ENCODE measurements around the gene C7orf25. TPM values are rescaled to one million over a fixed set of nuclear protein-coding genes. Genes with fewer than 3 reads are reported as not detected.

The C7orf25 gene
- total RNA-seq: 9.2 TPM

DNA sequence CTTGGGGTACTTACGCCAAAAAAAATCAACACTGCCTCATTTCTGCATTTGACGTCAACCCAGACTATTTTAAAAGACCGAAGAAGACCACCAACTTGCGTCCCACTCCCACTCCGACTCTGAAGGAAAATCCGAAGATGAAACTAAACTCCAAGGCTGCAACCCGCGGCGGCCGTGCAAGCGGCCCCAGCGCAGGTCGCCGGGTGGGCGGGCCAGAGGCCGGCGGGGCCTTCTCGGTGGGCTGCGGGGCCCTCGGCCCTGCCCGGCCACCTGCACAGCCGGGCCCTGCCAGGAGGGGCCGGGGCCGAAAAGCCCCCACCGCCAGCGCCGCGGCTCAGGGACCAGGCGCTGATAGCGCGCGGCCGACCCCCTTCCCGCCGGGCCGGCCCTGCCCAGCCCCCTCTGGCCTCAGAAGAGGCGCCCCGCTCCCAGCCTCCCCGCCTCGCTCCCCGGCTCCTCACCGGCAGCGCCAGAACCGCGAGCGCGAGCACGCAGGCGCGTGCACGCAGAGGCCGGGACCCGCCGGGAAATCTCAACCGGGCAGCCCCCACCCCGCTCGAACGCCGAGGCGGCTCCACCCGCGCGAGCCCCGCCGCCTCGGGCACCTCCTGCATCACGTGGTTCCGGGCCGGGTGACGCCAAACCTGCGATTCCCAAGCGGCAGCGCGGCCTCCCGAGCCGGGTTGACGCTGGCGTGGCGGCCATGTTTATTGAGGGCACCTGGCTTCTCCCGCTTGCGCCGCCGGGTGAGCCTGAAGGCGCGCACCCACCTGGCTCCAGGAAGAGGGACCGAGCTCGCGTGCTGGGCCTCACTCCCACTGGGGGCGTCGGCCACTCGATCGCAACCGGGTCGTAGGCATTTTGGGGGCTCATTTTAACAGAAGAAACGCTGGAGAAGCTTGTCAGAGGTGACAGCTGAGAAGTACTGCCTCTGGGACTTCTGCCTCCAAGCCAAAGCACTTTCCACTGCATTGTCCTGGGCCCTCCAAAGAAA is at the start of gene C7orf25:
Gene C7orf25 (minus strand): TSS at position 617 of the 994 bp plus-strand sequence. CDS start 1,170 bp downstream, outside the sequence.
- DNase-seq: peak; percentile 97

DNA sequence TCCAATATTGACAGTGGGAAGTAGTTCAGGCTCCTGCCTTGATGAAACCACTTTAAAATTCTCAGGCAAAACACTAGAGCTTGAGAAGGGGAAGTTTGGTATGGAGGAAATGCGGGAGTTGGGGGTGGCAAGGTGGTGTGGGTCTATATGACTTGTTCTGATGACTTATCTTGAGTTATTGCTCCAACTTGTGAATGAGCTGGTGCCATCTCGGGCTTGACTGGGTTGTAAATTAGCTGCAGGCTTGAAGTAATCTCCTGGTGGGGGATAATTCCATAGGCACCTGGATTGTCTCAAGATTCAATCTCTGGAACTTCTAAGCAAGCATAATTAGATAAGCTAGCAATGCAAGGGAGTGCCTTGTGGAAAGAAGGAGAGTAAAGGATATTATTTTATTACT is 49.3 kb upstream of the C7orf25 start:
- no peak for DNase-seq

DNA sequence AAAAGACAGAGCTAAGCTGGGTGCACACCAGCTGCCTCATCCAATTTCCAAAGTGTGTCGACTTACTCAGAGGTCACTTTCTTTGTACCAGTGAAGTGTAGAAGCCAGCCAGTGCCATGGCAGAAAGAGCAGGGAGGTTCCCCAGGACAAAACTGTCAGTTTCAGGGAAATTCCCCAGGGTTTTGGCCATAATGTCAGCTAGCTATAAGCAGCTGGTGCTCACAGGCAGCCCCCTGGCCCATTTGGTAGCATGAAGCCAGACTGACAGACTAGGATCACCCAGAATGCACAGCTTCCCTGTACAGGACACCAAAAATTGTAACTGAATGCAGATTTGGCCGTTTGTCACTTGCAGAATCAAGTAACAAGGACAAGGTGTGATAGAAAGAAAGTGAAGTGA is 48.9 kb upstream of the C7orf25 start:
- no peak for DNase-seq

DNA sequence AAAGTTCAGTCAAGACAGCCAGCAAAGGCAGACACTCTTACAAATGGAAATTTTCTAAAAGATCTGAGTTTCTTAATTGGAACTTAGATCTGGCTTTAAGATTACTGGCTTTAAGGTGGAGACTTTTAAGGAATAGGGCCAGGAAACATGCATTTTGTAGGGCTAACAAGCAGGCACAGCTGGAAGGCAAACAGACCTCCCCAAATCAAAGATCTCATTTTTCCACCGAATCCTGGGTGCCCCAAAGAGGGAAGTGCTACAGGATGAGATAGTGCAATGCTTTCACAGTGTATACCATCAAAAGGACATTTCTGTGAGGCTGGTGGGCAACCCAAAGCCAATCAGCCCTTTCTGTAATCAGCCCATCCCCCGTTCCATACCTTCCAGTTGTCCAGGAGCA is 47.7 kb upstream of the C7orf25 start:
- DNase-seq: no peak

DNA sequence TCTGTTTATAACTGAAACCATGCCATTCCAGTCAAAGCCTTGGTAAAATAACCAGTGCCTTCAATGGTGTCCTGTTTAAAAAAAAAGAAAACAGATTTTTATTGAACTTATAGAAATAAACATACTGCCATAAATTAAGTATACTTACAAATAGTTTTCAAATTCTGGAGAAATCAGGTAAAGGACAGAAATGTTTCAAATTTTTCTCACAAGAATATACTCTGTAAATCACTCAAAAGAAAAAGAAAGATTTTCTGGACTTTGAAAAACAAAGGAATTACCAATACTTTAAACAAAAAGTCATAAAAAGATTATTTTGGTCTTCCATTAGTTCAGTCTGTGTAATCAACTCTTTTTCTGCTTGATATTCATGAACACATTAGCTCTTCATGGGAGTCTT is 44.2 kb upstream of the C7orf25 start:
- no peak for DNase-seq

DNA sequence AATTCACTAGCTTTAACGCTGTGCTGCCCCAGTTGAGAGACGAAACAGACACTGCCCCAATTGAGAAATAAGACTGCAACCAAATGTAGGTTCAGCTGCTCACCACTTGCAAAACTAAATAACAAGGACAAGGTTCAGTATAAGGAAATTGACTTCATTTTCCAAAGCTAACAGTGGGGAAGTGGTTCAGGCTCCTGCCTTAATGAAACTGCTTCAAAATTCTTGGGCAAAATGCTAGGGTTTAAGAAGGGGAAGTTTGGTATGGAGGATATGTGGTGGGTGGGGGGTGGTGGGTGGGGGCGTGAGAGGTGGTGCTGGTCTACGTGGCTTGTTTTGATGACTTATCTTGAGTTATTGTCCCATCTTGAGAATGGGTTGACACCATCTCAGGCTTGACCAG is 42.1 kb upstream of the C7orf25 start:
- DNase-seq: no peak

DNA sequence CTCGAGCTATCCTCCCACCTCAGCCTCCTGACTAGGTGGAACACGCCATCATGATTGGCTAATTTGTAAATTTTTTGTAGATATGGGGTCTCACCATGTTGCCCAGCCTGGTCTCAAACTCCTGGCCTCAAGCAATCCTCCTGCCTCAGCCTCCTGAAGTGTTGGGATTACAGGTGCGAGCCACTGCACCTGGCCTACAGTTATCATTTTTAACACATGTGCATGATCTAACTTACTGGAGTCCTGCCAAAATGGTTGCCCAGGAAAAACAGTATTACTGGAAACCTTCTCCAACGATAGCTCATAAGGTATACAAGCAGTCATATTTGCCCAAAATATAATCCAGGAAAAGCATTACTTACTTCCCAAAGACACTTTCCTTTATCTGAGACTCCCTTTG is 40.5 kb upstream of the C7orf25 start:
- DNase-seq: no peak

DNA sequence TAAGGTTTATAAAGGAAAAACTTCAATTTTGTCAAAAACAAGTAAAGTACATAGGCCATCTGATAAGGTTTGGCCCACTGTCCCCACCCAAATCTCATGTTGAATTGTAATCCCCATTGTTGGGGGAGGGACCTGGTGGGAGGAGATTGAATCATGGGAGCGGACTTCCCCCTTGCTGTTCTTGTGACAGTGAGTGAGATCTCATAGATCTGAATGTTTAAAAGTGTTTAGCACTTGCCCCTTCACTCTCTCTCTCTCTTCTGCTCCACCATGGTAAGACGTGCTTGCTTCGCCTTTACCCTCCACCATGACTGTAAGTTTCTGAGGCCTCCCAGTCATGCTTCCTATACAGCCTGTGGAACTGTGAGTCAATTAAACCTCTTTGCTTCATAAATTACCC is 38.5 kb upstream of the C7orf25 start:
- DNase-seq: no peak

DNA sequence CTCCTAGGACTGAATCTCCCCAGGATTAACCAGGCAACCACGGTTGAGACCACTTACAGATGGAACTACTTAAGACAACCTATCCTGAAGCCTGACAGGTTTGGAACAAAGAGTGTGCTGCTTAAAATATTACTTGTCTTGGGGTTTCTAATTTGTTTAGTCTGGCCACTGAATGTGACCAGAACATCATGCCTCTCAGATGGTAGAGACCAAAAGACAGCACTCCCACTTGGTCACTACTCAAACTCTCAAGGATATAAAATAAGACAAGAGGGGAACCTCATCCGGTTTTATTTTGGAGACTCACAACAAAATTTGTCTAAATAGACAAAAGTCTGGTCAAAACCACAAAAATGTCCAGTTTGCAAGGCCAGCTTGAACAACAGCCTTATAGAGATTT is 35.7 kb upstream of the C7orf25 start:
- DNase-seq: no peak

DNA sequence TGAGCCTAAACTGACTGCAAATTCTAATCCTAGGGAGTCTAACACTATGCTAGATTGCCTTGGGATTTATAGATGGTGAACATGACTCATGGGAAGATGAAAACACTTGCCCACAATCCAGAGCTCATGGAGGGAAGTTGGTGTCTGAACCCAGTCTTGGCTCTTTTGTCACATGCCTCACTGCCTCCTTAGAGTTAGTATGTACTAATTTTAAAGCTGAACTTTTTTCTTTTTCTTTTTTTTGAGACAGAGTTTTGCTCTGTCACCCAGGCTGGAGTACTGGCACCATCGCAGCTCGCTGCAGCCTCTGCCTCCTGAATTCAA is 34.7 kb upstream of the C7orf25 start:
- no peak for DNase-seq

DNA sequence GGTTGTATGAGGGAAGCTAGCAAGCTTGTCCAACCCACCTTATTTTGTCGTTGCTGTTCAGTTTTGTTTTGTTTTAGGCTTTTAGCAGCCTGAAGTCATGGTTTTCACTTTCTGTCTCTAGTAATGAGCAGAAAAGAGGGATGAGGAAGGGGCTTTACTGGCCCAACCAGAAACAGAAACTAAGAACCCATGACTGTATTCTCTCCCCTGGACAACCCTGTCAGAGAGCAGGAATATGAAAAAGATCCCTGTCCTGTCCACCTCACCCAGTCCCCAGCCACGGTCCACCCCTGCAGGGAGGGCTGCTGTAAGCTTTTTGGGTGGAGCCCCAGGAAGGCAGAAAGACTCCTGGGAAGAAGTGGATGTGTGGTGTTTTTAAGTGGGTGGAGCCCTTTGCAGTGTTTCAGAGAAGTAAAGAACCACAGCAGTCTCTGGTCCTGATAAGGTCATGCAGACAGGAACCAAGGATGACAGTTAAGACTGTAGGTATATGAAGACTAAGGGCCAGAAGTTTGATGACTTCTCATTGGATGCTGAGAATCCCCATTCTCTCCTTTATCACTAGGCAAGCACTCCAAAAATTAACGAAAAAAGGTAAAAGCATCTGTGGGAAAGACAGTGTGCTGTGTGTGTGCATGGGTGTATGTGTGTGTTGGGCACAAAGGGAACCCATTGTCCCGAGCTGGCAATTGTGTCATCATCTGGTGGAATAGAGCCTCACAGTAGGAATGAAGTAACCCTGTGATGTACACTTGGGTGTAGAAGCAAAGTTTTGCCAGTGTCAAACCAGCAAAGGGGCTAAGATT is 34.2 kb upstream of the C7orf25 start:
- DNase-seq: no peak

DNA sequence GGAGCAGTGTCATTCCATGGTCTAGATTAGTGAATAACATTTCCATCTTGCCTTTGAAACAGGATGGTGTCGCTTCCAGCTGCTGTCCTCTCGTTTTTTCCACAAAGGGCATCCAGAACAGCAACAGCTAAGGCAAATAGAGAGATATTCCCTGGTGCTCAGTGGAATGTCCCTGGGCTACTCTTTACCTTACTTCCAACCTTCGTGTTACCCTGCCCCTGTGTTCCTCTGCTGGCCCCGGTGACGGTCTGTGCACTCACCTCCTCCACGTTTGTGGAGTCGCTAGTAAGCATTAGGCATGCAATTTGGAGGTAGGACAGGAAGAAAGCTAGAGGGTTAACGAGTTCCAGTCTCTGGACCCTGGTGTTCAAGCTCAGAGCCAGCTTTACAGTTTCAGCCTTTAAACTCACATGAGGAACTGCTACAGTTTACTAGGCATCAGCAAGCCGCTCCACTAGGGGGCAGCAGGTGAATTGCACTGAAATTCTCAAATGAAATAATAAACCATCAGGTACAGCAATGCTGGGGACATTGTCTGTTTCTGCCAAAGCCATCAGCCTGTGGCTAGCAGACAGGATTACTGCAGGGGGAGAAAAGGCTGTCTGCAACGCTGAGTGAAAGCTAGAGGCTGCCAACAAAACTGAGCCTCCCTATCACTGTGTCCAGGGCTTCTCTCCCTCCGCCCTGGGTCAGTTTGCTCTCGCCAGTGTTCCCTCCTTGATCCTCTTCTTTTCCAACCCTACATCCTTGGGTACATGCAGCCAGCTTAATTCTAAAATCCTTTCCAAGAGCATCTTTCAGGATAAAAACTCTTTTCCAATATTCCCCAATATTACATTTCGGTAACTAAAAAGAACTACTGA is 29.3 kb upstream of the C7orf25 start:
- peak; percentile 69 for DNase-seq

DNA sequence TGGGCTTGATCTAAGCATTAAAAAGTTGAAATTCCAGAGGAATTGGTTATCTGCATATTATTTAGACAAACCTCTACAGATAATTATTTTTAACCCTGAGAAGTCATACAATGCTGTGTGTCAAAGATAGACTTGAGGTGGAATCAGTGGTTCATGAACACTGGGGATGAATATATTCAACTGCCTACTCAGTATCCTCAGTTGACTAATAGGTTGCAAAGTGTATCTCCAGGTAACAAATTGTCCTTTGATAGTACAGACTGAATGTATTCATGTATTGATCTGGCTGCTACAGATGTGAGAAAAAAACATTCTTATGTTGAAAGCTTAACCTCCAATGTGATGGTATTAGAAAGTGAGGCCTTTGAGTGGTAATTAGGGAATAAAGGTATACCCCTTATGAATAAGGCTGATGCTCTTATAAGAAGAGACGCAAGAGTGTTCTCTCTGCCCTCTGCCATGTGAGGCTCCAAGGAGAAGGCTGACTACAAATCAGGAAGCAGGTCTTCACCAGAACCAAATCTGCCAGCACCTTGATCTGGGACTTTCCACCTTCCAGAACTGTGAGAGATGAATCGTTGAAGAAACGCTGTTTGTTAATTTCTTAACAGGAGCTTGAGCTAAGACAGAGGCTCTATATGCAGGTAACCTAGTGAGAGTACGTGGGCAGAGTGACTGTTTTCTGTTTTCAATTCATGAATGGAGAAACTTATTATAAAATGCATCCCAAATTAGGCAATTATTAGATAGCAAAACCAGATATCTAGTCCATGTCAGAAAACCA is 27.8 kb upstream of the C7orf25 start:
- DNase-seq: no peak

DNA sequence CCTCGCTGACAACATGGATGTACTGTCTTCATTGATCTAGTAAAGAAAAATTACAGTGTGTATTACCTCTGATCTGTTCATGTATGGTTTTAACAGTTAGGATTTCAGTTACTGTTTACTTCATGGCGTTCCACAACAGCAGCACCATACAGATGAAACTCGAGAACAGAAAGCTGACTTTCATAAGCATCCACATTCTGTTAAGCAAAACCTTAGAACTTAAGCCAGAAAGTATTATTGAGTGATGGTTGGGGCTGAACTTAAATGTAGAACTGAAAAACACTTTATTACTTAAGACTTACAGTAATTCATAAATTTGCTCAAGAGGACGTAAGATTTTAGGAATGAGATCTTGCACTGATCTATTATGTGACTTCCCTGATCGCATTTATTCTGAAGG is 24.0 kb upstream of the C7orf25 start:
- DNase-seq: no peak

DNA sequence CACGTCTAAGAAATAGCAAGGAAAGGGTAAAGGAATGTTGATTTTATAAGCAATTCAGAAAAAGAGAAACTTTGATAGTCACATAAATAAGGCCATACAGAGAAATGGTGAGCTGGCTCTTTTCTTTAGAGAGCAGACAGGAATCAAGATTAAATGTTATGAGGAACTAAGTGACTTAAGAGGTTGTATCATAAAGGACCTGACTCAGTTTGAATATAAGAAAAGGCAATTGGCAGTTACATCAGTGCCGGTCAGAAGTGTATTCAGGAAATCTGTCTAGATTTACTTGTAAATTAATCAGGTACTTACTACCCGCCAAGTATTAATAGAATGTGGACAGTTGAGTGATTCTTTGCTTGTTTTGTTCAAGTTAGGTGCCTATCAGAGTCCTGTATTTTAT is 22.4 kb upstream of the C7orf25 start:
- no peak for DNase-seq

DNA sequence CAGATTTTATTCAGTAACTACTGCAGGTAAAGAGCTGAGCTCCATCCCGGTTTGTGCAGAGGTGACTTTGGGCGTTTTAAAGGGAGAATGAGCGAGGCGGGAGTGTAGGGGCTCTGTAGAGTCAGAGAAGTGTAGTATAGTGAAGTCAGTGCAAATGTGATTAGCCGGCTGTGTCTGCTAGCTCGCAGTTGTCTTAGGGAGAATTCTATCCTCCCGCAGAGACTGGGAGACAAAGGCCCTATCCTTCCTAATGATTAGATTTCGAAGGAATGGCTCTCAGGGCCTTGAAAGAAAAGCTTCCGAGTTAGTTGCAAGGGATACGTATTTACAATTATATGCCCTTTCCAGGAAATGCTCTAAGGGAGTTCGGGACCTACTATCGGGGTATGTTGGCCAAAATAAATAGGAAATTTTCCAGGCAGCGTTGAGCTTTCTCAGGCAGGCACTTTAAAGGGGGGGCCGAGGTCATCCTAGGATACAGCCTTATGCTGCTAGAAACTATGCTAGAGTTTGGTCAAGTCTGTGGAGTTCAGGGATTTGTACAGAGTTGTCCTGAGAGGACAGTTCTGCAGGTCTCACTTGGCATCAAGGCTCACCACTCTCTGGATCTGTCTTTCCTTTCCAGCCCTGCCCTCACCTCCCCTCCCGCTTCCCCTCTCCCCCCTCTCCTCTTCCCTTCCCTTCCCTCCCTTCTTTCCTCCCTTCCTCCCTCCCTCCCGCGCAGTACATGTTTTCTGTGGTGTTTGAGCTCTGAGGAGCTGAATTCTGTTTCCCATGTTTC is 21.1 kb upstream of the C7orf25 start:
- no peak for DNase-seq

DNA sequence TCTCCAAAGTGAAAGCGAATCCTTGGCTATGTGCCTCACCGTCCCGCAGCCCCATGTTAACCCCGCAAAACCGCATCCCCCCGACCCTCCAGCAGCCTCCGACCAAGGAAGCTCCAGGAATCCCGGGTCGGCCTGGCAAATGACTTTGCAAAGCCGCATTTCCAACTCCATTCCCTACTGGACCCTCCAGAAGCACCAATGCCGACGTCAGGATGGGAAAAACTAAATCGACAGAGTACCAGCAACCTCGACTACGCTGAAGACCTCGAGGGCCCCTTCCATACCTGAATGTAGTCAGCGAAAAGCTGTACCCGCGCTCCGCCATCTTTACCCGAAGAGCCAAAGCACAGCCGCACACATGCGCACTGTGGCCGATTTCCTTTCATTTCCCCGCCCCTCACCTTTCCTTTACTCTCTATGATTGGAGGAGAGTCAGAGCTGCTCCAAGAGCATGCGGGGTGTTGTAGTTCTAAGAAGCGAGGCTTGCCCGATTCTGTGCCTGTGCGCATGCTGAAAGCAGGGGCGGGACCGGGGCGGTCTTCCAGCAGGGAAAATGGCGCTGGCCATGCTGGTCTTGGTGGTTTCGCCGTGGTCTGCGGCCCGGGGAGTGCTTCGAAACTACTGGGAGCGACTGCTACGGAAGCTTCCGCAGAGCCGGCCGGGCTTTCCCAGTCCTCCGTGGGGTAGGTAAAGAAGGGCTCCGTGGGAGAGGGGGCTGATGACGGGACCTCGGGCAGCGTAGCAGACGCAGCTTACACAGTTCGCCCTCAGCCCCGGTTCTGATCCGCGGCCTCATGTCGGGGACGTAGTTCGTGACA is 20.2 kb upstream of the C7orf25 start, which contains the start of the genes MRPL32 and PSMA2:
Gene MRPL32 (plus strand): TSS at position 543 of the 818 bp plus-strand sequence. CDS start 11 bp downstream, at position 554.
Gene PSMA2 (minus strand): TSS at position 341 of the 818 bp plus-strand sequence. CDS start 16 bp downstream, at position 325.
- DNase-seq: peak; percentile 96

DNA sequence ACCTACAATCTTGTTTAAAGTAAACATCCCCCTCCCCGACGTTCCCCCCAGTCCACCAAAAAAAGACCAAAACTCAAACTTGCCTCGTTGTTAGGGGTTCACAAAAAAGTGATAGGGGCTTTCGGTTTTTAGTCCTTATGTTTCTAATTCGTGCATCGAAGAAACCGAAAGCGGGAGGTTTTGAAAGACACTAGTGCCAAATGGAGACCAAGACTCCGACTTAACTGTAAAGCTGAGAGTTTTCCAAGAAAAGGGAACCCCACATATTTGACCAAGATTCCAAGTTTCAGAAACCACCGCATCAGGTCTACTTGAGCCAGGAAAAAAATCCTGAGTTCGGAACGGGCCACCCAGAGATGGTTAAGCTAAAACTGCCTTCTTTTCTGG is 19.6 kb upstream of the C7orf25 start:
- DNase-seq: no peak

DNA sequence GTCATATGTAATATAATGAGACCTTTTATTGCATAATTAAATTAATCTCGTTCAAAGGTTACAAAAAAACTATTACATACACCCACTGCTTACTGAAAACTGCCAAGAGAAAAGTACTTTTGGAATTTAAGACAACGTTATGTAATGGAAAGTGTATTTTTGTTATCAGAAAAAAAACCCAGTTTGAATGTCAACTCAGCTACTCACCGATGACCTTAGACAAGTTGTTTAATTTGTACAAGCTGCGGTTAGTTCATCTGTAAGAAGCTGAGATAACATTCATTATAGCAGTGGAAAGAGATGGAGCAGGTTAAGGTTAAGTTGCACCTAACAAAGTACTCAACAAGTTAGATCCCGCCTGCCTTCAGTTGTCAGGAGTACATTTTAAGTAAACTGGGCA is 19.0 kb upstream of the C7orf25 start:
- DNase-seq: no peak

DNA sequence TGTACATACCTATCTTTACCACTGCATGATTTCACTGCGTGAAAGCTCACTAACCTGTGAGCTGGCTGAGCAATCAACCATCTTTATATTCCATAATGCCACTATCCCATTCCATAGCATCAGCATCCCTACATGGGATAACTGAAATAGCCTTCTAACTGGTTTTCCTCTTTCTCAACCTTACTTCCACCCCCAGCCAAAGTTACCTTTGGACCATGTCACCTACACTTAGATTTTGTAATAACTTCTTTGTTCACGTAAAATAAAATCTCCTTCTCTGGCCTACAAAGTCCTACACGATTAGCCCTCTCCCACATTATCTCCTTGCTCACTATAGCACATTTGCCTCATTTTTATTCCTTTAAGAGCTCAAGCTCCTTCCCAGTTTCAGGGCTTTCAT is 17.6 kb upstream of the C7orf25 start:
- no peak for DNase-seq

Measured in occipital lobe (tissue), 2 donors.